TTC549 (cell line): ENCODE measurements around the gene PUDP.
"Not testable (repeated sequence)": the region's sequence is repeated elsewhere in the genome, so short reads cannot be mapped to it uniquely, and the experiment has no call there.

ENCODE experiments used
- FAIRE-seq: peaks from 2 replicates; lab custom pipeline; 2012; peaks lifted over from hg19 to GRCh38; lab: Jason Lieb, UNC

The PUDP gene

DNA sequence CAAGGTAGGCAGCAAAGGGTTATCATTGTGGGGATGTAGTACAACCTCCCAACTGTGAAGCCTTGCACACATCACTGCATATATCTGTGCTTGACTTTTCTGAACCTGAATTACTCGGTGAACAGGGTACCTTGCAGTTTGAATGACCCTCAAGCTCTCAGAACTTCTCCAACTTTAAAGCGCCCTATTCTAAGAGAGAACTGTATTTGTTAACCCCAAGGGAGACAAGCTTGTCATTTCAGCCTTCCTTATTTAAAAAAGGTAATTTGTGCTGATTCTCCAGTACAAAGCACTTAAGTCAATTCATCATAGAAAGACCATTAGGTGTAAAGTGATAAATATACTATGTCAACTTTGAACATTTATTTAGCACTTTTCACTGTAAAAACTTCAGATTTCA lies 122.5 kb downstream of the PUDP start:
- FAIRE-seq = no peak

DNA sequence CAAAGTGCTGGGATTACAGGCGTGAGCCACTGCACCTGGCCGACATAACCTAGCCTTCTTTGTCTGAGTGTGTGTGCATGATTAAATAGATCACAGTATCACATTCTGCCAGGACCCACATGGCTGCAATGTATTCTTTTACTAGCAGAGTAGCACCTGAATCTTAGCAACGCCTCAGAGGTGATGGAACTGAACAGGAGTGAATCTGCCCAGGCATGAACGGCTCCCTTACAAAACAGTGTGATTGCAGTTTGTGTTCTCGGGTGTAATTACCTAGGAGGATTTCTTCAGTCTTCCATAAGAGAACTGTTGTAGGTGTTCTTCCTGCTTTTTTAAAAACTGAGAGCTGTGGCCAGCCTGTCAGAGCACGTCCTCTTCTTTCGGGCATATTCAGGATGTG lies 123.1 kb downstream of the PUDP start:
- FAIRE-seq = no peak

- not testable (repeated sequence) for FAIRE-seq
Observed at GRCh38 chrX:7022996-7023395, 125.0 kb downstream of the PUDP start.

DNA sequence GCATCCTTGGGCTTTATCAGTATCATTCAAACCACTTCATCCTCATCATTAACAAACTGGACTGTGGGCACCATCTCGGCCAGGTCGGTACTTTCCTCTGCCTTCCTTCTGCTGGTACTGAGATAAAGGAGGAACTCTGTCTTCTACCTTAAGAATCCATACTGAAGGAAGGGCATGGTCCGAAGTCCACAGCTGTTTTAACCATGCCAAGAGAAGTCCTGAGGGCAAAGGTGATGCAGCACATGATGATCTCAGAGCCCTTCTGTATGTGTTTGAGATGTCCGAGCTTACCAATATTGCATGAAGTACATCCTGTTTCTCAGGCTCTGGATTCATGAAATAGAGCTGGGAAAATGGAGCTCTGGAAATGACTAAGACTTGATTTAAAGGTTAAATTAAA lies 126.0 kb downstream of the PUDP start:
- no peak for FAIRE-seq

GRCh38 chrX:7019555-7019954 lies 128.4 kb downstream of the PUDP start:
- FAIRE-seq = no peak

DNA sequence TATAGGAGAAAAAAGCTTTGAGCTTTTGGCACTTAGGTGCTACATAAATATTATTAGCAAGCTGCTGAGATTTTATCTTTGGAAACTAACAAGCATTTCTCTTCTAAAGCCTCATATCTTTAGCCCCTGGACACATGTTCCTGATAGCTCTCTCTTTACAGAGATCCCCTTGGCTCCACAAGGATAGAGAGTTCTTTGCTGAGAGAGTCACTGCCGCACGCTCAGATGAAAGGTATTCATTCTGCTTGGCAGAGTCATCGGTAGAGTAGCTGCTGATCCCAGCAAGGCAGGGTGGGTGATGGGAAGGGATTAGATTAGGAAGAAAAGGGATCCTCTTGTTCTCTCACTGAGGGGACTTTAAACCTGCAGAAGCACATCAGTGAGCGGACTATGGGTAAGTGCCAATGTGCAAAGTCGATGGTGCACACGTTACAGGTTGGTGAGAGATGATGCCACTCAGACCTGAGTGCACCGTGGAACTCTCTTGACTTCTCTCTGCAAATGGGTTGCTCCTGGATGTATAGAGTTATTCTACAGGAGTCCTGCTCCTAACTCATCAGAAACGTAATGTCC lies 135.6 kb downstream of the PUDP start:
- not testable (repeated sequence) for FAIRE-seq

- not testable (repeated sequence) for FAIRE-seq
Observed at GRCh38 chrX:7010897-7011296, 137.1 kb downstream of the PUDP start.

DNA sequence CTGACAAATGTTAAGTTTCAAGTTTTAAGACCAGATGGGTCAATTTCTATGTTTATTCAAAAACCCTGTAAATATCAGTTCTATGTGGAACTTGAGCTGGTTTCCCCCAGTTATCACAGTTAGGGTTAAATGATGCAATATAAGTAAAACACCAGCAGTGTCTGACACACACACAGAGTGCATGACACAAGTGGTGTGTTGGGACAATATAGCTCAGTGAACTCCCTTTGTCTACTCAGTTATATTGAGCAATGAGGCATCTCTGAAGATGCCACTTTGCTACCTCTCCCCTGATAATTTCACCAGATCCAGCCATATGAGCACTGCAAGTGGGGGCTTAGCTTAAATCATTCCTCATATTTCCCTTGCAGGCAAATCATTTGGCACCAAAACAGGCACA lies 140.6 kb downstream of the PUDP start:
- FAIRE-seq = not testable (repeated sequence)
